Cerebellar nuclear complex (tissue), 1 donor: ENCODE measurements around the gene GRIA3.
"Not testable (repeated sequence)": the region's sequence is repeated elsewhere in the genome, so short reads cannot be mapped to it uniquely, and the experiment has no call there.

Experiments used
- DNase-seq, 2 experiments: peaks; one replicate each; lab custom pipeline; 2025; lab: John Stamatoyannopoulos, UW

Gene GRIA3

GRCh38 chrX:123464709-123465108, 280.6 kb downstream of the GRIA3 start:
- no peak for DNase-seq

DNA sequence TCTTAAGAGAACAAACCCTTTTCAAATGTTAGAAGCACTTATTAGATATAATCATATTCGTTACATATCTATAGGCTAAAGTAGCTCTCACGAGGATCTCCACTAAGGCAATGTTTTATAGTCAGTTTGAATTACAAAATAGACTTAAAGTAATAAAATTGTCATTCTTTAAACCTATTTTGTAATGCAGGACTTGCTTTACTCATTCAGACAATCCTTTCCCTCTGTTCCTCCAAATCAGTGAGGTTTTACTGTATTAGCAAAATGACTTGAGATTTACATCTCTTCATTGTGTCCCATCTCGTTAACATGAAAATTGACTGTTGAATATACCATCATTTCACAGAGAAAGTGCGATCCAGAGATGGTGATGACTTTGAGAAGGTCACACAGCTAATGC, 284.4 kb downstream of the GRIA3 start:
- DNase-seq, result no peak

GRCh38 chrX:123475068-123475724, 291.1 kb downstream of the GRIA3 start:
- DNase-seq, result no peak

DNA sequence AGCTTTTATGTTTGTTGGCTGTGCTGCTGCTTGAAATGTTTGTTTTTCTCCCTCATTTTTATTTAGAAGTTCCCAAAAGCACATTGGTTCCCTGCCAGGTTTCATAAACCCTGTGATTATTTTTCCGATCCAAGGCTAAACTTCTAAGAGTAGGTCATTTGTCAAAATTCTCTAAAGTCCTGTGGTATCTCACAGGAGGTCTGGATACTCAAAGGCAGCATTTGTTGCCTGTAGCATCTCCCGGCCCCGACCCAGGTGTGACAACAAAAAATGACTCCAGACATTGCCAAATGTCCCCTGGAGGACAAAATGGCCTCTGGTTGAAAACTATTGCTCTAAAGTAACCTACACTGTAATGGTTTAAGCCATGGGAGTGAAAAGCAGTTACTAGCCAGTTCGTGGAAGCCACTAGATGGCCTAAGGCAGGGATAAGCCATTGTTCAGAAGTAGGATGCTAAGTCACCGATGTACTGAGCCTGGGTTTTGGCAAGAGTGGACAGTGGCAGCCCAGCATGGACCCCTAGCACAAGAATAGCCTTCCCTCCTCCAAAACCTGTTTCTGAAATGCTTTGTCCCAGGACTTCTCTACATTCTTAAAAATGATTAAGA, 292.6 kb downstream of the GRIA3 start:
- DNase-seq, result no peak

GRCh38 chrX:123477673-123478072, 293.6 kb downstream of the GRIA3 start:
- DNase-seq, result no peak

DNA sequence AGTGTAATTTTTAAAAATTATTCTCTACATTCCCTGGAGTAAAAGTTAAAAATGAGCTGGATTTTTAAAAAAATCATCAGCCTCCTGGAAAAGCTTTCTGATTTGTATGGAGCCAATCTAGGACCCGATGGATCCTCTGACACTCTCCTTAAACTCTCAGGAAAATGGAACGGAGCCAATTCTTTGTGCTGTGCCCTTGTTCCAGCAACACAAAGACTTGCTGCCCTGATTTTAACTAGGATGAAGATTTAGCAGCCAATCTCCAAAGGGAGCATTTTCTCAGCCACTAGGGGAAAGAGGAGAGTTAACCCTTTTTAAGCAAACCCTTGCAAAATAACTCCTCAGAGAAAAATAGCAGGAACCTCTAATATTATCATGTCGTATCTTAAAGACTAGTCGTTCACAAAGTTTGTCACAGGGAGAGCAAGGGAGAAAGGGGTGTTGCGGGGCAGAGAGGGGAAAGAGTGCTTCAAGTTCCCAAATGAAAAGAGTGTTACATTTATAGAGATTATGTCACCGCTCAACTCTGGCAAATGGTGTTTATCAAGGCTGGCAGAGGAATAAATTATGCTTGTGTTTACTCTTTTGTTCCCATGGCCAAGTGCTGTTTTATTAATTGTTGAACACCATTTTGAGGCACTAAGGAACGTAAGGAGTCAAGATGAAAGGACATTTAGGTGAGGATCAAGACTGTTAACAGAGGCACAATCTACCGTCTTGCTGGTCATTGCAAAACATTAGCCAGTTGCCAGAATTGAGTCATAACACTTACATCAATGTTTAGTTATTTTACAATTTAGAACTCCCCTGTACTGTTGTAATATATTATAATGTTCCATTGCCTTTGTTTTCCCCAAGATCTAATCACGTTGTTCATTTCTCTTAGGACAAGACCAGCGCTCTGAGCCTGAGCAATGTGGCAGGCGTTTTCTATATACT, 298.1 kb downstream of the GRIA3 start:
- no peak for DNase-seq

DNA sequence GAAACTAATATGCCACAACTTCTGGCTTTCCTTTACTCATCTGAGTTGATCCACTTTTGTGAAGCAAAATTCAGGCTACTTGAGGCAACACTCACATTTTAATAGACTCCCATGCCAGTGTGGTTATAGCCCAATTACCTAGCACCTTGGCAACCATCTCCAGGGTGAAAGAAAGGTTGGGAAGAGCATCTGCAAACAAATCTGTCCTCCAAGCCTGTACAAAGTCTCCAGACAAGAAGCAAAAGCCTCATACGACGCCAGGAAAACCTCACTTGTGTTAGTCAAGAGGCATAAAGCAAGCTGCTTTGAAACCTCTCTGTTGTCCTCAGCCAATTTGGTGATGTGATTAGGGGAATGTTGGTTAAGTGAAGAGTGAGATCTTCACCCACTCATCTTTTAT, 302.2 kb downstream of the GRIA3 start:
- DNase-seq, result no peak

DNA sequence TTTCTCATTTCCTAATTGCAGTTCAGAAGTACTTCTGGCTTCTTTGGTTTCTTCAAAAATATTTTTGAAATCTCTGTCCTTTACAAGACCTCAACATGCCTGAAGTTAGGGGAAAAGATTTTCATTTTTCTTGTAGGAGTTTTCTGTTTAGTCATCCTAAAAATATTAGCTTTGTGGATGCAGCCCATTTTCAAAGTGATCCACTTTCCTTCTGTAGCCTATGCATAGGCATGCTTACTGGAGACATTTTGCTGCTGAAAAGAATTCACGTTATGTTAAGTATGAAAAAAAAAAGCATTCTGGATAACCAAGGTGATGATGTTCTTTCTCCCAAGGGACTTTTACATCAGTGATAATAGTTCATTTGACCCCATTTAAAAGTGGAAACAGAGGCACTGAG, 303.2 kb downstream of the GRIA3 start:
- no peak for DNase-seq

- DNase-seq, result no peak
Measured at GRCh38 chrX:123487669-123488068, 303.6 kb downstream of the GRIA3 start.

DNA sequence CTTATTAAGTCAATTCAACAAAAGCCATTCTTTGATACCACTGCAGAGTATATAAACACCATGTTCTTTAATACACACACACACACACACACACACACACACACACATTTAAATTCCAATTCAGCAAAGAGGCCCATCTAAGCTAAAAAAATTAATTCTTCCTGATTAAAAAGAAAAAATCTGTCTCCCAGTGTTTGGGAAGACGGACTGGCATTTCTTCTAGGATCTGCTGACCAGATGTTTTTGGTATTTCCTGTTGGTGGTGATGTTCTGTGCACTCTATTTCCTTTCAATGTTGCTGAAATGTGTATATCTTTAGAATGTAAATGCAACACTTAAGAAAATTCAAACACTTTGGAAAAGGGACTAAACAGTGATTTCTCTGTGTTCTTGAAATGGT, 304.9 kb downstream of the GRIA3 start:
- no peak for DNase-seq

DNA sequence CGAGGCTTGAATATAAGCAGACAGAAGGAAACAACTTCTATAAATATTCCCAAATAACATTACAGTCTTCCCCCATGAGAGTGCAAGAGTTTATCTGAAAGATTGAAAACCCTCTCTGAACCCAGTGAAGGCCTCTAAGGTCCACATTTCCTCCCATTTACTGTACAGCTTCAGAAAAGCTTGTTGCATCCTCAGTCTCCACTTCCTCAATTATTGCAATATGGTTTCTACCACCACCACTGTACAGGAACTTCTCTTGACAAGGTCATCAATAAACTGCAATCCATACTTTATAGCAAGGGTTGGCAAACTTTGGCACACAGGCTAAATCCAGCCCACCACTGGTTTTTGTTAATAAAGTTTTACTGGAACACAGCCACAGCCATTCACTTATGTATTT, 309.8 kb downstream of the GRIA3 start:
- DNase-seq, result no peak

DNA sequence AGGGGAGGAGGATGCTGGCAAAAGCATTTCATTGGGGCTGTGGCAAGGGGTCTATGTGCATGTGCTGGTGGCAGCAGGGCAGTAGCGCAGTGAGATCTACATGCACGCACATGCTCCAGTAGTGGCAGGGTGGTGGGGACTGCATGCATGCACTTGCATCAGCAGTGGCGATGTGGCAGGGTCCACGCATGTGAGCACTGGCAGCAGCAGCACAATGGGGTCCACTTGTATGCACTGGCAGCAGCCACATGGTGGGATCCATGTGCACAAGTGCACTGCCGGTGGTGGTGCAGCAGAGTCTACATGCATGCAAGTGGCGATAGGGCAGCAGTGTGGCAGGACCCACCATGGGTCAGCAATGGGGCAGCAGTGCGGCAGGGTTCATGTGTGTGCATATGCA, 315.7 kb downstream of the GRIA3 start:
- no peak for DNase-seq

DNA sequence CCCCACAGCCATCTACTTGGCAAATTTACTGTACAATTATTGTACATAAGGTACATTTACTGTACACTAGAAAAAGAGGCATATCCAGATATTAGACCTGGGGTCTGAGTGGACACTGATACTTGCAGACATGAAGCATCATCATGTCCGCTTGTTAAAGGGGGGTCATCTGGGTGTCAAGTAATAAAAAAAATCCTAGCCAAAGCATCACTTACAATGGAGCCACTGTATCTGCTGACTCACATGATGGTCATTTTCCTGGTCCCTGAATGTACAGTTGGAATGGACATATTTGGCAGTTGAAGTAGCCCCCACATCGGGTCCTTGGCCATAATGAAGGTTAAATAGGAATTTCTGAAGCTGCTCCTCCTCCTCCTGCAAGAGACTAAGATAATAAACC, 320.0 kb downstream of the GRIA3 start:
- no peak for DNase-seq

GRCh38 chrX:123504630-123505270, 320.7 kb downstream of the GRIA3 start:
- no peak for DNase-seq

DNA sequence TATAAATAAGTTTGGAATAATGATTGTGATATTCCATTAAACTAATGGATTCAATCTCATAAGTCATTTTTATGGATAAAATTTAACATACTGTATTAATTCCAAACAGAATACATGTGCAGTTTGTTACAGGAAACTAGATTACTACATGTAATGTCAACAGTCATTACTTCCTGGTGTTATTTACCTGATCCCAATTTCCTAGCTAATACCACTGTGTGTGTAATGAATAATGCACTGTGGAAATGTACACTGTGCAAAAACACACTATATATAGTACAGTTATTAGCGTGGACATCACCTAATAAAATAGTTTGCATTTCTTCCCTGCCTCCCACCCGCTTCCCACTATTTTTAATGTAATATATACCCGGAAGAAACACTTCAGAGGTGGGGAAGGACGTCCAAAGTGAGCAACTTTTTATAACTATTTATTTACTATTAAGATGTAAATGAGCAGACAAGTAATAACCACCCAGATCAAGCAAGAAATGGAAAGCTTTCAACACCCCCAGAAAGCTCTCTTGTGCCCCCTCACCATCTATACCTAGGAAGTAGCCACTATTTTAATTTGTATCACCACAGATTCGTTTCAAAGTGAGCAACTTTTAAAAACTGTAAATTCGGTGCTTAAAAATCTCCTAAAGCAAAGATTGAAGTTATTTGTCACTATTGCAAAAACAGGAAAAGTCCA, 329.7 kb downstream of the GRIA3 start:
- no peak for DNase-seq

GRCh38 chrX:123514279-123514640, 330.2 kb downstream of the GRIA3 start:
- not testable (repeated sequence) for DNase-seq

DNA sequence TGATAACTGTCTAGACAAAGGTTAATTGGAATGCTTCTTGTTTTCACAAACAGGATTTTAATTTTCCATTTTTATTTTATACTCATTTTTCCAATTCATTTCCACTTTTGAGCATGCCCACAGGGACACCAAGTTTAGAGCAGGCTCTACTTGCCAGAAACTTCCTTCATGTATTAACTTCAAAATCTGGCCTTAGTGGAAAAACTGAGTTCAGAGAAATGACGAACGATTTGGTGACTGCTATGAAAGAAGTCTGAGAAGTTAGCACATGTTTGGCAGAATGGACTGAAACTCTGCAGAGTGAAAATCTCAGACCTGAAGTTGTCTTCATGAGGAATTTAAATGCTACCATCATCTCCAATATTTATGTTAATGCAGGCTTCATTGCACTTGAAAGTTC, 334.7 kb downstream of the GRIA3 start:
- no peak for DNase-seq

- DNase-seq, result no peak
Measured at GRCh38 chrX:123525123-123525725, 341.1 kb downstream of the GRIA3 start.

- DNase-seq, result not testable (repeated sequence)
Measured at GRCh38 chrX:123530726-123531125, 346.6 kb downstream of the GRIA3 start.
